Upper lobe of right lung (tissue), 1 donor: ENCODE measurements around the gene AGR2. TPM values are rescaled to one million over a fixed set of nuclear protein-coding genes. Genes with fewer than 3 reads are reported as not detected.

Source experiments
- ATAC-seq: fragments of 200-7000 bp; cut with Tn5 transposase; one replicate; pipeline ENCODE4 v1.9.1; 2020; ENCODE audit warnings: mild to moderate bottlenecking, moderate library complexity
- DNase-seq: peaks from one replicate; pipeline ENCODE4 v3.0.0-alpha.2; 2020
- H3K27ac ChIP-seq: fragments of 200-600 bp; one replicate; pipeline ENCODE4 v1.8.0; 2022
- H3K27me3 ChIP-seq: fragments of 200-600 bp; one replicate; pipeline ENCODE4 v1.8.0; 2022; ENCODE audit warnings: mild to moderate bottlenecking
- H3K36me3 ChIP-seq: fragments of 200-600 bp; one replicate; pipeline ENCODE4 v1.8.0; 2022
- H3K4me1 ChIP-seq: fragments of 200-600 bp; one replicate; pipeline ENCODE4 v1.8.0; 2022
- H3K4me3 ChIP-seq: fragments of 200-600 bp; one replicate; pipeline ENCODE4 v1.8.0; 2022; ENCODE audit warnings: mild to moderate bottlenecking
- H3K9me3 ChIP-seq: fragments of 200-600 bp; one replicate; pipeline ENCODE4 v1.8.0; 2022
- intact Hi-C: fragments of 100-400 bp; cut with DNase I; formaldehyde crosslinking; loops from one replicate; pipeline ENCODE4 v1.11.0; 2022
- total RNA-seq: library from RNA; stranded (reverse); fragmentation: NEBNext Ultra II Directional; extraction: Animal tissue kit (Norgen Biotek cat#: 25700); gene quantifications from one replicate; pipeline ENCODE4 v1.2.1, GENCODE V29; 2021
- TF ChIP-seq, protein P1 (sequence below): fragments of 200-600 bp; IDR thresholded peaks from one replicate; pipeline ENCODE4 v1.8.0; 2022; ENCODE audit warnings: antibody characterized with exemption
- donor health status: DM: no; HTN: yes; CAD: no; lungs with severe emphysema.

Gene AGR2
- total RNA-seq, 1 donor from 2014 or later, result 66.3 TPM

DNA sequence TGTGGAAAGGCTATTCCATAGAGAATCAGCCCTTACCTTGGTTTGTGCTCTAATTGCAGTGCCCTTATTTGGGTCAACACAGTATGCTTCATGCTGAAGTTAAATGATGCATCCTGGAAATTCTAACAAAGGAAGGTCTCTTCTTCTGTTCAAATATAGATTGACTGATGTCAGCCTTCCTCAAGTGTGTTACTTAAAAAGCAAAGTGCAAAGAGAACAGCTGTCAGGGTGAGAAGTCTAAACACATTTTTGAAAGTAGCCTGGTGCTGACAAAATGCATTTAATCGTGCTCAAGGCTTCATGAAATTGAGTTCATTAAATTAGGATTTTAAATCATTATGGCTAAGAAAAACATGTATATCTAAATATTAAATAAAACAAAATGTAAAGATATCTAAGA, 19.5 kb downstream of the AGR2 start:
- H3K4me3 ChIP-seq, result no peak overlapping the region
- no peak for ATAC-seq
- intact Hi-C loops, result no loop called here
- TF ChIP-seq, protein P1, sequence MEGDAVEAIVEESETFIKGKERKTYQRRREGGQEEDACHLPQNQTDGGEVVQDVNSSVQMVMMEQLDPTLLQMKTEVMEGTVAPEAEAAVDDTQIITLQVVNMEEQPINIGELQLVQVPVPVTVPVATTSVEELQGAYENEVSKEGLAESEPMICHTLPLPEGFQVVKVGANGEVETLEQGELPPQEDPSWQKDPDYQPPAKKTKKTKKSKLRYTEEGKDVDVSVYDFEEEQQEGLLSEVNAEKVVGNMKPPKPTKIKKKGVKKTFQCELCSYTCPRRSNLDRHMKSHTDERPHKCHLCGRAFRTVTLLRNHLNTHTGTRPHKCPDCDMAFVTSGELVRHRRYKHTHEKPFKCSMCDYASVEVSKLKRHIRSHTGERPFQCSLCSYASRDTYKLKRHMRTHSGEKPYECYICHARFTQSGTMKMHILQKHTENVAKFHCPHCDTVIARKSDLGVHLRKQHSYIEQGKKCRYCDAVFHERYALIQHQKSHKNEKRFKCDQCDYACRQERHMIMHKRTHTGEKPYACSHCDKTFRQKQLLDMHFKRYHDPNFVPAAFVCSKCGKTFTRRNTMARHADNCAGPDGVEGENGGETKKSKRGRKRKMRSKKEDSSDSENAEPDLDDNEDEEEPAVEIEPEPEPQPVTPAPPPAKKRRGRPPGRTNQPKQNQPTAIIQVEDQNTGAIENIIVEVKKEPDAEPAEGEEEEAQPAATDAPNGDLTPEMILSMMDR, result no peak
- no peaks in the 10 kb centered on the region for H3K36me3 ChIP-seq
- no peaks in the 10 kb centered on the region for H3K9me3 ChIP-seq
- no peak overlapping the region for H3K27ac ChIP-seq
- DNase-seq, result no peak
- no peaks in the 10 kb centered on the region for H3K27me3 ChIP-seq
- H3K4me1 ChIP-seq, result no peaks in the 10 kb centered on the region

DNA sequence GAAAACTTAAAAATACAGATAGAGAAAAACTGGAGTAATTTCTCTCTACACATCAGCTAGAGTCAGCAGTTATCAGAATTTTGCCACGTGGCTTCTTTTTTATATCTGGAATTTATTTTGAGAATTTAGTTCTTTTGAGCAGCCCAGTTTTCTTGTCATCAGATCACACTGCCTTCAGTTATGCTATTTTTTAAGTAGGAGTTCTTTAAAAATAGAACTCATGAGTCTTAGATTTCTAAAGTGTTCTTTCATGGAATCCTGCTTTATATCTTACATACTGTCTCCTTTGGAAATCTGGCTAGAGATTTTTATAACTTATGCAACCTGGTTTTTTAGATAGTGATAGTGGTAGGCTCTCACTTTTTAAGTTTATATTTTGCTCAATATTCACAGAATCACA, 24.2 kb downstream of the AGR2 start:
- no peaks in the 10 kb centered on the region for H3K9me3 ChIP-seq
- no peak overlapping the region for H3K27ac ChIP-seq
- no peaks in the 10 kb centered on the region for H3K4me1 ChIP-seq
- intact Hi-C loops, result no loop called here
- no peaks in the 10 kb centered on the region for H3K27me3 ChIP-seq
- ATAC-seq (no peak), DNase-seq (no peak)
- TF ChIP-seq, protein P1, result no peak
- H3K4me3 ChIP-seq, result no peak overlapping the region
- no peaks in the 10 kb centered on the region for H3K36me3 ChIP-seq

DNA sequence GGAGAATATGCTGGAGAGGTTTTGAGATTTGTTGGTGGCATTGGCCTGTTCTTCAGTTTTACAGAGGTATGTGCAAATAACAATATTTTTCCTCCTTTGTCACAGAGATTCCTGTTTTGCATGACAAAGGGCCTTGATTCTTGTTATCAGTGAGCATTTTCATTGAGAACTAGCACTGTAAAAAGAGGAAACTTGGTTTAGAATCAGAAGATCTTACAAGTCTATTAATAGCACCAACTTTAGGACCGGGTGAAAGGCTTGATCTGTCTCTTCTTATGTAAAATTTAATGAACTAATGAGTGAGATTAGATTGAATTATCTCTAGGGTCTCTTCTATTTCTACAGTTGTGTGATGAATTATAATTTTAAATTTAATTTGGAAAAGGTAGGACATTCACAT, 25.7 kb downstream of the AGR2 start:
- Histone ChIP-seq H3K4me3 (no peak overlapping the region), H3K4me1 (no peaks in the 10 kb centered on the region), H3K27ac (no peak overlapping the region), H3K9me3 (no peaks in the 10 kb centered on the region), H3K27me3 (no peaks in the 10 kb centered on the region), H3K36me3 (no peaks in the 10 kb centered on the region)
- TF ChIP-seq, protein P1, result no peak
- ATAC-seq (no peak), DNase-seq (no peak)
- intact Hi-C loops, result no loop called here

DNA sequence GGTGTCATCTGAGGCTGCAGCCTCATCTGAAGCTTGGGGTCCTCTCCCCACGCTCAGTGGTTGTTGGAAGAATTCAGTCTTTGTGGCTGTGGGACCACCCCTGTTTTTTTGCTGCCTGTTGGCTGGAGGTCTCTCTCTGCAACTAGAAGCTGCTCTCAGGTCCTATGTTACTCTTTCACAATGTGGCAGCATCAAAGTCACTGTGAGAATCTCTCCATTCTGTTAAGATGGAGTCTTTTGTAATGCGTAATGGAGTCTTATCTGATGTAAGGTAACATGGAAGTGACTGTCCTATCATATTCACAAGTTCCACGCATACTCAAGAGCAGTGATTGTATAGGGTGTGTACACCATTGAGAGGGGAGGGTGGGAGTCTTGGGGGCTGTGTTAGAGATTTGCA, 26.3 kb downstream of the AGR2 start:
- DNase-seq, result no peak
- Histone ChIP-seq H3K4me1 (no peaks in the 10 kb centered on the region), H3K36me3 (no peaks in the 10 kb centered on the region), H3K9me3 (no peaks in the 10 kb centered on the region), H3K27me3 (no peaks in the 10 kb centered on the region), H3K4me3 (no peak overlapping the region), H3K27ac (no peak overlapping the region)
- intact Hi-C loops, result no loop called here
- TF ChIP-seq, protein P1, result no peak
- ATAC-seq, result no peak

DNA sequence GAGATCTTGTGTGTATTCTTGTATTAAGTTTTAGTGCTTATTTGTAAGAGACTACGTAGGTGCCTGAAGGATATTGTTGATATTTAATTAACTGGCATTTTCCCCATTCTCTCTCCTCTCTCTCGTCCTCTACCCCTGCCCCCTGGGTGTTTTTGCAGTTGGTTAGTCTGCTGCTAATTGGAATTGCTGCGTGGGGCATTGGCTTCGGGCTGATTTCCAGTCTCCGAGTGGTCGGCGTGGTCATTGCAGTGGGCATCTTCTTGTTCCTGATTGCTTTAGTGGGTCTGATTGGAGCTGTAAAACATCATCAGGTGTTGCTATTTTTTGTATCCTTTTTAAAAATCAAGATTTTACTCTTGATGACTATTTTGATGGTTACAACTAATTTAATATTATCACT, 28.7 kb downstream of the AGR2 start:
- Histone ChIP-seq H3K9me3 (no peaks in the 10 kb centered on the region), H3K27ac (no peak overlapping the region), H3K4me3 (no peak overlapping the region), H3K27me3 (no peaks in the 10 kb centered on the region), H3K36me3 (no peaks in the 10 kb centered on the region), H3K4me1 (no peaks in the 10 kb centered on the region)
- TF ChIP-seq, protein P1, result no peak
- intact Hi-C loops, result no loop called here
- no peak for DNase-seq
- no peak for ATAC-seq

DNA sequence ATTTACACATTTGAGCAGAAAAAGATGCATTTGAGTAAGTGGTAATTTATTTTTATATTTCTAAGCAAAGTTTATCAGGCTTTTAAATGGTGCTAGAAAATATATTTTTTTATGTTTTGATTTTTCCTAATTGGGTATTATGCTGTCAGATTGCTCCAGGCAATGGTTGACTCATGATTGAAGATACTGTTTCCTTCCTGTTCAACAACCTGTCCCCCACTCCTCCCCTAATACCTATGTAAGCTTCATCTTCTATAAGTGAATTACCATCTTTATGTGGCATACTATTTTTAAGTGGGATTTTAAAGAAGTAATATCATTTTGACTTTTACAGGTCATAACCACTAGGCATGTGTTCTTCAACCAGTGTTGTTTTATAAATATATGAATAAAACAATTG, 29.8 kb downstream of the AGR2 start:
- no peak overlapping the region for H3K4me3 ChIP-seq
- no peaks in the 10 kb centered on the region for H3K36me3 ChIP-seq
- intact Hi-C loops, result no loop called here
- DNase-seq (no peak), ATAC-seq (no peak)
- H3K9me3 ChIP-seq, result no peaks in the 10 kb centered on the region
- H3K27ac ChIP-seq, result no peak overlapping the region
- no peaks in the 10 kb centered on the region for H3K4me1 ChIP-seq
- TF ChIP-seq, protein P1, result no peak
- H3K27me3 ChIP-seq, result no peaks in the 10 kb centered on the region
